COR-L47 (cell line): ENCODE measurements around the gene OR7D4.
"Not testable (repeated sequence)": the region's sequence is repeated elsewhere in the genome, so short reads cannot be mapped to it uniquely, and the experiment has no call there.

ENCODE experiments used
- DNase-seq: peaks from one replicate; lab custom pipeline; 2025; lab: John Stamatoyannopoulos, UW

Gene OR7D4

DNA sequence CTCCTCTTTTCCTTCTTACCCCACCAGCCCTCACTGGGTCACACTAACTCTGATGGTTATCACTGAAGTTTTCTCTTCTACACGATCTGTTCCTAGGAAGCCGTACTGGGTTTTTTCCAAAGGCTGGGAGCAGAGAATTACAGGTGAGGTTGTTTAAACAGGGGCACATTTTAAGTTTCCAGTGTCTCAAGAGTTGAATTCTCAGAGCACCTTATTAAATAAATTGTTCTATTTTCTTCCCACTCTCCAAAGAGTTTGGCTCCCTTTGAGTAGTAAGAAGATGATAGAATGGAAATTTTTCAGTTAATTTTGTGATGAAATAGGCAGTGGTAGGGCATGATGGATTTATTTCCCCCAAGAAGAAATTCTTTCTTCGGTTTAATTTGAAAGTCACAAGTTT is at the start of gene OR7D4:
OR7D4 (minus strand) TSS at position 101 of the 400 bp plus-strand sequence. CDS start 4,752 bp downstream, outside the sequence.
- no peak for DNase-seq

DNA sequence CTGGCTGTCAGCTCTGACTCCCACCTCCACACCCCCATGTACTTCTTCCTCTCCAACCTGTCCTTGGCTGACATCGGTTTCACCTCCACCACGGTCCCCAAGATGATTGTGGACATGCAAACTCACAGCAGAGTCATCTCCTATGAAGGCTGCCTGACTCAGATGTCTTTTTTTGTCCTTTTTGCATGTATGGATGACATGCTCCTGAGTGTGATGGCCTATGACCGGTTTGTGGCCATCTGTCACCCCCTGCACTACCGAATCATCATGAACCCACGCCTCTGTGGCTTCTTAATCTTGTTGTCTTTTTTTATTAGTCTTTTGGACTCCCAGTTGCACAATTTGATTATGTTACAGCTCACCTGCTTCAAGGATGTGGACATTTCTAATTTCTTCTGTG is 31.8 kb upstream of the OR7D4 start:
- no peak for DNase-seq

DNA sequence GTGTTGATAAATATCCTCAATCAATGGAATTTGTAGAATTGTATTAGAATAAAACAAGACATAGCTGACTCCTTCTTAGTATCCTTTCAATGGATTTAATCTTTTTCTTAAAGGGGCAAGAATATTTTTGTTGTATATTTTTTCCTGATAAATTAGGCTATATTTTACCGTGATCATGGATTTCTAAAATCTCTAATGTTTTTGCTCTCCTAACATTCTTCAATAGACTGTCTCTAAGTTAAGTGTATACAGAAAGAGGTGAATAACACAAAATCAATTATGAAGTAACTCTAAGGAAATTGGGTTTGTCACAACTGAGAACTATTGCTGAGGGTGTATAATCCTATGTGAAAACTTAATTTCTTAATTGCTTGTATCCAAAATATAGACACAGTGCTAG is 31.2 kb upstream of the OR7D4 start, which contains the start of gene OR7E24:
OR7E24 (plus strand) TSS at position 301 of the 400 bp plus-strand sequence. CDS start 114 bp downstream, outside the sequence.
- DNase-seq = no peak

DNA sequence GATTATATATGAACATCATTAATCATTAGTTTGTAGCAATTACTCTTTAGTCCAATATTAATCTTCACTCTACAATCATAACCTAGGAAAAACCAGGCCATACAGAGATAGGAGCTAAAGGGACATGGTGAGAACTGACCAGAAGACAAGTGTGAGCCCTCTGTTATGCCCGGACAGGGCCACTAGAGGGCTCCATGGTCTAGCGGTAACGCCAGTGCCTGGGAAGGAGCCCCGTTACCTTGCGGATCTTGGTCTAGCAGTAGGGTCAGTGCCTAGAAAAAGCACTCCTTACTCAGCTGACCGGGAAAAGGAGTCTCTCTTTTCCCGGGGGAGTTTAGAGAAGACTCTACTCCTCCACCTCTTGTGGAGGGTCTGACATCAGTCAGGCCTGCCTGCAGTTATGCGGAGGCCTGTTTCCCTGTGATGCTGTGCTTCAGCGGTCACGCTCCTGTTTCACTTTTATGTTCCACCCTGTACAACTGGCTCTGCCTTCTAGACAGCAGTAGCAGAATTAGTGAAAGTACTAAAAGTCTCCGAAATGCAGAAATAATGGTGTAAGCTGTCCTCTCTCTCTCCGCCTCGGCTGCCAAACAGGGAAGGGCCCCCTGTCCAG is 13.8 kb downstream of the OR7D4 start:
- peak; percentile 44 for DNase-seq

DNA sequence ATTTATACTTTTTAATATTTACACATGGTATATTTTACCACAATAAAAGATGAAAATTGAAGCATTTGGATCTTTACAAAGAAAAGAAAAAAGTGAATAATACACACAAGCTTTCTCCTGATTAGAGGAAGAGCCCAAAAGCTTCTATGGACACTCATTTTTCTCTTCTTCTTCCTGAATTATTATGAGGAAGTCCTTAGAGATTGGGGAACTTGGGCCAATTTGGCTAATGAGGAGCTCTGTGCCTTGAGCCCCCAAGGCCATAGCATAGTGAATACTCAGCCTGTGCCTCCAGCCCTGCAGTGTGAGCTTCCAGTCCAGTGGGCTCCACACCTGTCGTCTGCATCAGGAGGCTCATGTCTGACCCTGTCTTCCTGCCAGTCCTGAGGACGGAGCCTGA is 21.3 kb downstream of the OR7D4 start:
- not testable (repeated sequence) for DNase-seq

DNA sequence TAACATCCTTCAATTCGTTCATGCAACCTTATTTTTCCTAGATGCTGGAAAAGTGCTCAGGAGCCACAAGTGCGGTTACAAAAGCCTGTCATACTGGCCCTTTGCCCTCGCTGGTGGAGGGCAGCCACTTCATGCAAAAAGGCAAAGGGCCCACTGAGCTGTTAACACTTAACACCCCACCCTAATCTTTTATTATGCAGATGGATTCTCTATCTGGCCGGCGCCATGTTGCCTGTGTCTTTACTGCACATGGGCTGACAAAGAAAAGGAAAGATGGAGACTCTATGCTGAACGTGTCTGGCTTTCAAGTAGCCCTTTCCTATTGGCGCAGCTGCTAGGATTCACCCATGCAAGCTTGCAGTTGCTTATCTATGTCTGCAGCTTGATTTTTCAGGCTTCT is 29.9 kb downstream of the OR7D4 start:
- DNase-seq = no peak

DNA sequence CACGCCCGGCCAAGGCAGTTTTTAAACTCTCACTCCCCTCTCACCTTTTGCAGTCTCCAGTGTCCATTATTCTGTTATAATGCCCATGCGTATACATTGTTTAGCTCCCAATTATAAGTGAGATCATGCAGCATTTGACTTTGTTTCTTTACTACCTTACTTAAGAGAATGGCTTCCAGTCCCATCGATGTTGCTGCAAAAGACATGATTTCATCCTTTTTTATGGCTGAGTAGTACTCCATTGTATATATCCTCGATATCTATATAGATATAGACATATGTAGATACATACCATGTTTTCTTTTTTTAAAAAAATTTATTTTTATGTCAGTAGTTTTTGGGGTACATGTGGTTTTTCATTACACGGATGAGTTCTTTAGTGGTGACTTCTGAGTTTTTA is 32.2 kb downstream of the OR7D4 start:
- DNase-seq = no peak

DNA sequence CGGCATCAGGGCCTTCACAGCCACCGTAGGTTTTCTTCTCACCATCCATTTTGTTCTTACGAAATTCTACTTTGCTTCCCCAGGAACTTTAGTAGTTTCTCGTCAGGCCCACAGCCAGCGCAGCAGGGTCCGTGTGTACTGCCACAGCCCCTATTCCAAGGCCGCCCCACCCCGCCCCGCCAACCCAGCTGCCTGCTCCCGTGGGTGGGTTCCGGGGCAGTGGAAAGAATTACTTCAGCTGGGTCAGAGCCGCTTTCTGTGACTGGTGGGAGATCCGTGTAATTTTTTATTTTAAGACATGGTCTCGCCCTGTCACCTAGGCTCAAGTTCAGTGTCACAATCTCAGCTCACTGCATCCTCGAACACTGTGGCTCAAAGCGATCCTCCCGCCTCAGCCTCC is 36.4 kb downstream of the OR7D4 start:
- DNase-seq = no peak

DNA sequence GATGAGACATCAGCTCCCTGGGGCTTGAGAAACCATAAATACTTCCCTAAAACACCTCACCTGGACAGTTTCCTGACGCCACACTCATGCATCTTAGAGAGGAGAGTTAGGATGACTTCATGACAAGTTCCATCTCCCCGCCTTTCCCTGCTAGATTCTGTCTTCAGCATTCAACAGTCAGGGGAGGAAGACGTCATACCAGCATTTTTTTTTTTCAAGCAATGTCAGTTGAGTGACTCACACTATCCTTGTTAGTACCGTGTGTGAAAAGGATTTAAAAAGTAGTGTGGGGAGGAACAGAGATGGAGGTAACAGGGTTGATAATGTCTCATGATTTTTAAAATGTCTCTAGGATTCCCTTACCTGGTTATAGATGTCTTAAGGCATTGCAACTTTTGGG is 40.5 kb downstream of the OR7D4 start, which contains the start of gene OR7D2:
OR7D2 (plus strand) TSS at position 79 of the 400 bp plus-strand sequence. CDS start 6,803 bp downstream, outside the sequence.
- DNase-seq = no peak

DNA sequence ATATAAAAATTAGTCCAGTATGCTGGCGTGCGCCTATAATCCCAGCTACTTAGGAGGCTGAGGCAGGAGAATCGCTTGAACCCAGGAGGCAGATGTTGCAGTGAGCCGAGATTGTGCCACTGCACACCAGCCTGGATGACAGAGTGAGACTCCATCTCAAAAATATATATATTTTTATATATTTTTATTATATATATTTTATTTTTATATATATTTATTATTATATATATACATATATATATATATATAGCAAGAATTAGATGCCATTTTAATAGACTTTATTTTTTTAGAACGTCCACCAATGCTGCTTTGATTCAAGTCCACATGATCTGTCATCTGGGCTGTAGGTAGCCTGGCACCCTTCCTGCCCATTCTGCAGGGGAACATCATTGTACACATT is 44.1 kb downstream of the OR7D4 start:
- DNase-seq = no peak

DNA sequence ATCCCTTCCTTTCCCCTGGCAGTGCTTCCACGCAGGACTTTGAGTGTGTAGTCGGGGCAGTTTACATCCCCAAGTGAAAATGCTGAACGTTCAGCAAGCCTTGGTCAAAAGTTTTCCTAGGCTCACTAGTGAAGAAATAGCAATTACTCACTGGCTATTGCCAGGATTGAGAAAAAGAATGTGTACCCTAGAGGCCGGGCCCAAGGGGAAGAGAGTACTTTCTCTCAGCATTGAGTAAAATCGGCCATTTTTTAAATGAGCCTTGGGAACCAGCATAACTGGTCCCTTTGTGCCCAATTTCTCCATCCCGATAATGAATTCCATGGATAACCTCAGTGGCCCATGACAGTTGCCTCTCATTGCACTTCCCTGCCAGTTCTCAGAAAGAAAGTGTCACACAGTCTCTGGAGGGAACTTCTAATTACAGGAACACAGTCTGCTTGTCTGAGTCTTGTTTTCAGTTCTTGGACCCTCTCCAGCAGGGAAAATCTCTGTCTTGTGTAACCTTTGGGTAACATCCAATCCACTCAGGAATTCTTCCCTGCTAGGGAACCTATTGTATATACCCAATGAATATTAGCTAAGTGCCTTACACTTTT is 47.9 kb downstream of the OR7D4 start:
- DNase-seq = no peak

DNA sequence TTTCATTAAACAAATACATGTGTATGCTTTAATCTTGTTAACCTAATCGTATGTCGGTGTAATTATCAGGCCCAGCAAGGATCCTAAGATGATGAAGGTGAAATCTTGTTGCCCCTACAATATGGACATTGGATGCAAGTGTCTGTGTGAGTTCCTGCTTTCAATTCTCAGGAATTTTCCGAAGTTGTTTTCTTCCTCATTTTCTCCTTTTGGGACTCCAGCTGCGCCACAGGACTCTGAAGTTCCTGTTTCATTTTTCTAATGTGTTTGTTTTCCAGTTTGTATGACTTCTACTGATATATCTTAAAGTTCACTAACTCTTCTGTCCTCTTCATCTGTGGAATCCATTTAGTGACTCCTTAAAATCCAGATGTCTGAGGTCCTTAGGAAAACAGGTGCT is 52.5 kb downstream of the OR7D4 start:
- no peak for DNase-seq

DNA sequence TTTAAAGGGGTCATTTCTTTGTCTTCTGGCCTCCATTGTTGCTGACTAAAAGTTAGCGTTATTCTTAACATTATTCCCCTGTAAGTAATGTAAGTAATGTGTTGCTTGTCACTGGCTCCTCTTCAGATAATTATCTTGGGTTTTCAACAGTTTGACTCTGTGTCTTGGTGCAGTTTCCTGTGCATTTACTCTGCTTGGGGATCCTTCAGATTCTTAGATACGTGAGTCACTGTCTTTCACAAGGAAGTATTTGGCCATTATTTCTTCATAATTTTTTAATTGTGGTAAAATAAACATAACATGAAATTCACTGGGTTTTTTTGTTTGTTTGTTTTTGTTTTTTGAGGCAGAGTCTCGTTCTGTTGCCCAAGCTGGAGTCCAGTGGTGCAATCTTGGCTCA is 54.1 kb downstream of the OR7D4 start:
- no peak for DNase-seq

DNA sequence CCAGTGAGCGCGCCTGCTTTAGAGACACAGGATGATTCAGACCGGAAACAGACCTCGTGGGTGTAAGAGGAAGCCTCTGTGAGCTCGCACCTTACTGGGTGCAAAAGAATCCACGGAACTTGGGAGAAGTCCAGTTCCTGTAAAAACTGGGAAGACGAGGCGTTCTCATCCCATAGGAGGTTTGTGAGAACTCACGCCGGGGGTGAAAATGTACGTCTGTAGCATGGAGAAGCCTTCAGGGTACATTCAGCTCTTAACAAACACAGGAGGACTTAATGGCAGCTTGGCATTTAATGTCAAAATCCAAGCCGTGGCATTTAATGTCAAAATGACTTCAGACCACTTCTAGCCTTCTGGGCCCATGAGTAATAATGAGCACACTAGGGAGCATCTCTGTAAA is 58.0 kb downstream of the OR7D4 start:
- DNase-seq = no peak
